ENCODE measurements around the gene FAM107B. TPM values are rescaled to one million over a fixed set of nuclear protein-coding genes. Genes with fewer than 3 reads are reported as not detected.

FAM107B gene
- total and polyA plus RNA-seq, 2 of the 4 experiments (the other 2 are of a cell fraction): 26.4 to 27.1 TPM

- DNase-seq (peak; percentile 65), ATAC-seq (ENCODE audit: low read depth) (peak; percentile 69)
- Histone ChIP-seq H3K79me1 (ENCODE audit: low read depth in 1 of 2, low read length in 2 of 2) (peaks cover 47 to 92% of the 10 kb centered on the region in 2 experiments), H2BK5ac (ENCODE audit: low read depth, low read length, poor library complexity, severe bottlenecking) (peak overlapping the region; percentile 79), H3K56ac (ENCODE audit: extremely low read depth, insufficient read depth, low read length) (no peak overlapping the region), H3K9me3 (ENCODE audit: control insufficient read depth, insufficient read depth, low read length) (no peaks in the 10 kb centered on the region), H4K20me1 (ENCODE audit: insufficient read depth, low read length) (peaks cover 61% of the 10 kb centered on the region), H2BK15ac (ENCODE audit: low read depth, low read length) (peak overlapping the region; percentile 21; the same call in 1 of the 3 replicates), H3K4me3 (ENCODE audit: insufficient read depth, low read depth, low read length) (no peak overlapping the region), H3K9ac (ENCODE audit: low read depth, low read length) (peak overlapping the region; percentile 45; the same call in 1 of the 2 replicates), H3K4me2 (ENCODE audit: low read depth, low read length) (peak overlapping the region; percentile 18; the same call in 1 of the 2 replicates), H4K8ac (ENCODE audit: low read depth in 2 of 2, low read length in 2 of 2) (peak overlapping the region; percentile 17 to 37; a peak in 2 of 4 replicates), H3K36me3 (ENCODE audit: control insufficient read depth, insufficient read depth, low read length) (peaks cover 34% of the 10 kb centered on the region), H3K4ac (ENCODE audit: low read depth, low read length) (peak overlapping the region; percentile 74), H4K5ac (ENCODE audit: low read depth, low read length) (0 out of 2 replicates have a peak overlapping the region, but pooled peaks have one; percentile 17), H2AFZ (replicated peaks; ENCODE audit: low read length, poor library complexity) (no peak overlapping the region), H3K9me1 (ENCODE audit: insufficient read depth, low read length) (peaks cover 34% of the 10 kb centered on the region), H4K91ac (ENCODE audit: insufficient read depth, low read depth, low read length) (peak overlapping the region; percentile 37; the same call in 1 of the 2 replicates), H3K18ac (ENCODE audit: low read depth, low read length) (peak overlapping the region; percentile 28; the same call in 1 of the 2 replicates), H3K4me1 (ENCODE audit: control insufficient read depth, insufficient read depth, low read length) (peaks cover 39% of the 10 kb centered on the region), H3K27me3 (ENCODE audit: control insufficient read depth, insufficient read depth, low read length) (no peaks in the 10 kb centered on the region), H3K23ac (ENCODE audit: low read depth, low read length) (peak overlapping the region; percentile 8; the same call in 1 of the 2 replicates), H2AK9ac (replicated peaks; ENCODE audit: low read depth, low read length, poor library complexity) (peak overlapping the region; percentile 1), H2BK20ac (ENCODE audit: low read depth, low read length) (peak overlapping the region; percentile 4; the same call in 1 of the 2 replicates), H3K27ac (ENCODE audit: insufficient read depth, low read length) (peak overlapping the region; percentile 78), H3K14ac (replicated peaks; ENCODE audit: low read depth, low read length) (peak overlapping the region; percentile 54), H2BK120ac (ENCODE audit: low read depth, low read length) (peak overlapping the region; percentile 65), H2AK5ac (ENCODE audit: low read depth, low read length) (peak overlapping the region; percentile 68)
- in situ Hi-C loops (cut with MboI; ENCODE audit: low sequenced_read_pairs) (no loop called here), intact Hi-C loops (cut with micrococcal nuclease) (loop anchor here (2.0 kb wide), 1 partner anchor 70 kb away; no protein-coding TSS in a partner anchor), dilution Hi-C loops (cut with HindIII; ENCODE audit: low sequenced_read_pairs, unreplicated experiment) (no loop called here)
- WGBS, 2 experiments (ENCODE audit: extremely low coverage in 2 of 2, insufficient read length in 1 of 2): 85% methylated on average over 7 of the region's 17 CpGs; no CpG with 5 or more reads in 1 of the 2 experiments
- no TSS peak for BruUV-seq (replicated peaks)
- CTCF ChIA-PET: interaction anchor here (0.8 to 1.0 kb wide), 2 partner anchors 79 to 311 kb away, joined by 3 to 4 read pairs; no protein-coding TSS in a partner anchor
- POLR2A ChIA-PET (ENCODE audit: unreplicated experiment): no interaction called here
- no peak for TF ChIP-seq RFX5 (IDR thresholded peaks at IDR 0.05; ENCODE audit: low read depth, low read length)
- no peak for TF ChIP-seq POLR2A (IDR thresholded peaks at IDR 0.05; ENCODE audit: low read depth, low read length)
- peak; percentile 86 for TF ChIP-seq BHLHE40 (IDR thresholded peaks at IDR 0.05; ENCODE audit: low read depth, low read length)
- TF ChIP-seq, protein P1, sequence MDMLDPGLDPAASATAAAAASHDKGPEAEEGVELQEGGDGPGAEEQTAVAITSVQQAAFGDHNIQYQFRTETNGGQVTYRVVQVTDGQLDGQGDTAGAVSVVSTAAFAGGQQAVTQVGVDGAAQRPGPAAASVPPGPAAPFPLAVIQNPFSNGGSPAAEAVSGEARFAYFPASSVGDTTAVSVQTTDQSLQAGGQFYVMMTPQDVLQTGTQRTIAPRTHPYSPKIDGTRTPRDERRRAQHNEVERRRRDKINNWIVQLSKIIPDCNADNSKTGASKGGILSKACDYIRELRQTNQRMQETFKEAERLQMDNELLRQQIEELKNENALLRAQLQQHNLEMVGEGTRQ (IDR thresholded peaks at IDR 0.05; ENCODE audit: low read depth, low read length): no peak
- TF ChIP-seq MAFK (IDR thresholded peaks at IDR 0.05; ENCODE audit: low read depth, low read length): peak; percentile 40; the same call in 1 of the 2 replicates
- TF ChIP-seq RAD21 (IDR thresholded peaks at IDR 0.05; ENCODE audit: low read length): no peak
- 0 out of 2 replicates have a peak, but pooled peaks have one; percentile 5 for TF ChIP-seq SMC3 (IDR thresholded peaks at IDR 0.05; ENCODE audit: low read depth, low read length)
- no peak for TF ChIP-seq NFE2L2 (IDR thresholded peaks at IDR 0.05; ENCODE audit: low read depth, low read length)
- 0 out of 2 replicates have a peak, but pooled peaks have one; percentile 8 for TF ChIP-seq FOS (IDR thresholded peaks at IDR 0.05; ENCODE audit: low read depth, low read length)
- TF ChIP-seq, protein P2, sequence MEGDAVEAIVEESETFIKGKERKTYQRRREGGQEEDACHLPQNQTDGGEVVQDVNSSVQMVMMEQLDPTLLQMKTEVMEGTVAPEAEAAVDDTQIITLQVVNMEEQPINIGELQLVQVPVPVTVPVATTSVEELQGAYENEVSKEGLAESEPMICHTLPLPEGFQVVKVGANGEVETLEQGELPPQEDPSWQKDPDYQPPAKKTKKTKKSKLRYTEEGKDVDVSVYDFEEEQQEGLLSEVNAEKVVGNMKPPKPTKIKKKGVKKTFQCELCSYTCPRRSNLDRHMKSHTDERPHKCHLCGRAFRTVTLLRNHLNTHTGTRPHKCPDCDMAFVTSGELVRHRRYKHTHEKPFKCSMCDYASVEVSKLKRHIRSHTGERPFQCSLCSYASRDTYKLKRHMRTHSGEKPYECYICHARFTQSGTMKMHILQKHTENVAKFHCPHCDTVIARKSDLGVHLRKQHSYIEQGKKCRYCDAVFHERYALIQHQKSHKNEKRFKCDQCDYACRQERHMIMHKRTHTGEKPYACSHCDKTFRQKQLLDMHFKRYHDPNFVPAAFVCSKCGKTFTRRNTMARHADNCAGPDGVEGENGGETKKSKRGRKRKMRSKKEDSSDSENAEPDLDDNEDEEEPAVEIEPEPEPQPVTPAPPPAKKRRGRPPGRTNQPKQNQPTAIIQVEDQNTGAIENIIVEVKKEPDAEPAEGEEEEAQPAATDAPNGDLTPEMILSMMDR (conservative IDR thresholded peaks at IDR 0.05; ENCODE audit: low read depth, low read length): no peak
- TF ChIP-seq, protein P3, sequence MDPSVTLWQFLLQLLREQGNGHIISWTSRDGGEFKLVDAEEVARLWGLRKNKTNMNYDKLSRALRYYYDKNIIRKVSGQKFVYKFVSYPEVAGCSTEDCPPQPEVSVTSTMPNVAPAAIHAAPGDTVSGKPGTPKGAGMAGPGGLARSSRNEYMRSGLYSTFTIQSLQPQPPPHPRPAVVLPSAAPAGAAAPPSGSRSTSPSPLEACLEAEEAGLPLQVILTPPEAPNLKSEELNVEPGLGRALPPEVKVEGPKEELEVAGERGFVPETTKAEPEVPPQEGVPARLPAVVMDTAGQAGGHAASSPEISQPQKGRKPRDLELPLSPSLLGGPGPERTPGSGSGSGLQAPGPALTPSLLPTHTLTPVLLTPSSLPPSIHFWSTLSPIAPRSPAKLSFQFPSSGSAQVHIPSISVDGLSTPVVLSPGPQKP (IDR thresholded peaks at IDR 0.05; ENCODE audit: borderline replicate concordance, low read depth, low read length): no peak
- no peak for TF ChIP-seq CEBPB (IDR thresholded peaks at IDR 0.05; ENCODE audit: low read depth, low read length)
- TF ChIP-seq CHD1 (IDR thresholded peaks at IDR 0.05; ENCODE audit: low read depth, low read length): no peak
These were observed 242.0 kb downstream of the FAM107B start for GRCh38 chr10:14532473-14533251.

Measured in IMR-90 (cell line).